IMR-90 (cell line): ENCODE data around the gene LBH.
"Not testable (repeated sequence)": the region's sequence is repeated elsewhere in the genome, so short reads cannot be mapped to it uniquely, and the experiment has no call there.

Experiments
- BHLHE40 ChIP-seq: fragments of 150-350 bp; IDR thresholded peaks from 2 replicates; pipeline ENCODE4 v1.6.1; 2016; ENCODE audit warnings: mild to moderate bottlenecking, low read depth, low read length
- CHD1 ChIP-seq: IDR thresholded peaks from 2 replicates; pipeline ENCODE4 v1.6.1; 2012; ENCODE audit warnings: low read depth, low read length, improper control_type of control experiment
- FOS ChIP-seq: fragments of 150-350 bp; IDR thresholded peaks from 2 replicates; pipeline ENCODE4 v1.6.1; 2016; ENCODE audit warnings: low read depth, low read length
- MXI1 ChIP-seq: IDR thresholded peaks from 2 replicates; pipeline ENCODE4 v1.6.1; 2012; ENCODE audit warnings: low read depth, mild to moderate bottlenecking, low read length, moderate library complexity, borderline replicate concordance
- NFE2L2 ChIP-seq: fragments of 150-350 bp; IDR thresholded peaks from 2 replicates; pipeline ENCODE4 v1.6.1; 2016; ENCODE audit warnings: low read depth, mild to moderate bottlenecking, low read length
- POLR2A ChIP-seq: IDR thresholded peaks from 2 replicates; pipeline ENCODE4 v1.6.1; 2012; ENCODE audit warnings: mild to moderate bottlenecking, low read depth, low read length
- RAD21 ChIP-seq: IDR thresholded peaks from 2 replicates; pipeline ENCODE4 v1.6.1; 2012; ENCODE audit warnings: low read length, improper control_type of control experiment
- RFX5 ChIP-seq: IDR thresholded peaks from 2 replicates; pipeline ENCODE4 v1.8.0; 2012; ENCODE audit warnings: low read depth, mild to moderate bottlenecking, low read length, moderate library complexity
- SMC3 ChIP-seq: fragments of 150-350 bp; IDR thresholded peaks from 2 replicates; pipeline ENCODE4 v1.6.1; 2016; ENCODE audit warnings: low read depth, mild to moderate bottlenecking, antibody characterized with exemption, low read length, moderate library complexity
- TF ChIP-seq, protein P1 (sequence below): fragments of 150-350 bp; IDR thresholded peaks from 2 replicates; pipeline ENCODE4 v1.6.1; 2016; ENCODE audit warnings: low read depth, mild to moderate bottlenecking, low read length, moderate library complexity, borderline replicate concordance
- TF ChIP-seq, protein P2 (sequence below): conservative IDR thresholded peaks from 2 replicates; pipeline ENCODE4 v1.5.1; 2012; ENCODE audit warnings: mild to moderate bottlenecking, low read depth, low read length, improper control_type of control experiment
- TF ChIP-seq, protein P3 (sequence below): fragments of 150-350 bp; IDR thresholded peaks from 2 replicates; pipeline ENCODE4 v1.6.1; 2017; ENCODE audit warnings: mild to moderate bottlenecking, antibody characterized with exemption, low read length, low read depth

DNA sequence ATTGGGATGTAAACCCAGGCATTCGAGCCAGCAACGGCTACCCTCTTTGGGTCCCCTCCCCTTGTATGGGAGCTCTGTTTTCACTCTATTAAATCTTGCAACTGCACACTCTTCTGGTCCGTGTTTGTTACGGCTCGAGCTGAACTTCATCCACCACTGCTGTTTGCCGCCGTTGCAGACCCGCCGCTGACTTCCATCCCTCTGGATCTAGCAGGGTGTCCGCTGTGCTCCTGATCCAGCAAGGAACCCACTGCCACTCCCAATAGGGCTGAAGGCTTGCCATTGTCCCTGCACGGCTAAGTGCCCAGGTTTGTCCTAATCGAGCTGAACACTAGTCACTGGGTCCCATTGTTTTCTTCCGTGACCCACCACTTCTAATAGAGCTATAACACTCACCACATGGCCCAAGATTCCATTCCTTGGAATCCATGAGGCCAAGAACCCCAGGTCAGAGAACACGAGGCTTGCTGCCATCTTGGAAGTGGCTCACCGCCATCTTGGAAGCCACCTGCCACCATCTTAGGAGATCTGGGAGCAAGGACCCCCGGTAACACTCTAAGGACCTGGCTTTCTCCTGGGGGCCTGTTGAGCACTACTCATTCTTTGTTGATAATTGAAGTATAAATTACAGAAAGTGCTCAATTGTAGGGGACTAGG, 37.9 kb downstream of the LBH start:
- TF ChIP-seq, protein P1, sequence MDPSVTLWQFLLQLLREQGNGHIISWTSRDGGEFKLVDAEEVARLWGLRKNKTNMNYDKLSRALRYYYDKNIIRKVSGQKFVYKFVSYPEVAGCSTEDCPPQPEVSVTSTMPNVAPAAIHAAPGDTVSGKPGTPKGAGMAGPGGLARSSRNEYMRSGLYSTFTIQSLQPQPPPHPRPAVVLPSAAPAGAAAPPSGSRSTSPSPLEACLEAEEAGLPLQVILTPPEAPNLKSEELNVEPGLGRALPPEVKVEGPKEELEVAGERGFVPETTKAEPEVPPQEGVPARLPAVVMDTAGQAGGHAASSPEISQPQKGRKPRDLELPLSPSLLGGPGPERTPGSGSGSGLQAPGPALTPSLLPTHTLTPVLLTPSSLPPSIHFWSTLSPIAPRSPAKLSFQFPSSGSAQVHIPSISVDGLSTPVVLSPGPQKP, result not testable (repeated sequence)
- TF ChIP-seq POLR2A, NFE2L2, FOS, MXI1, RFX5, BHLHE40, RAD21, SMC3, CHD1: not testable (repeated sequence)
- TF ChIP-seq, protein P2, sequence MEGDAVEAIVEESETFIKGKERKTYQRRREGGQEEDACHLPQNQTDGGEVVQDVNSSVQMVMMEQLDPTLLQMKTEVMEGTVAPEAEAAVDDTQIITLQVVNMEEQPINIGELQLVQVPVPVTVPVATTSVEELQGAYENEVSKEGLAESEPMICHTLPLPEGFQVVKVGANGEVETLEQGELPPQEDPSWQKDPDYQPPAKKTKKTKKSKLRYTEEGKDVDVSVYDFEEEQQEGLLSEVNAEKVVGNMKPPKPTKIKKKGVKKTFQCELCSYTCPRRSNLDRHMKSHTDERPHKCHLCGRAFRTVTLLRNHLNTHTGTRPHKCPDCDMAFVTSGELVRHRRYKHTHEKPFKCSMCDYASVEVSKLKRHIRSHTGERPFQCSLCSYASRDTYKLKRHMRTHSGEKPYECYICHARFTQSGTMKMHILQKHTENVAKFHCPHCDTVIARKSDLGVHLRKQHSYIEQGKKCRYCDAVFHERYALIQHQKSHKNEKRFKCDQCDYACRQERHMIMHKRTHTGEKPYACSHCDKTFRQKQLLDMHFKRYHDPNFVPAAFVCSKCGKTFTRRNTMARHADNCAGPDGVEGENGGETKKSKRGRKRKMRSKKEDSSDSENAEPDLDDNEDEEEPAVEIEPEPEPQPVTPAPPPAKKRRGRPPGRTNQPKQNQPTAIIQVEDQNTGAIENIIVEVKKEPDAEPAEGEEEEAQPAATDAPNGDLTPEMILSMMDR, result not testable (repeated sequence)
- TF ChIP-seq, protein P3, sequence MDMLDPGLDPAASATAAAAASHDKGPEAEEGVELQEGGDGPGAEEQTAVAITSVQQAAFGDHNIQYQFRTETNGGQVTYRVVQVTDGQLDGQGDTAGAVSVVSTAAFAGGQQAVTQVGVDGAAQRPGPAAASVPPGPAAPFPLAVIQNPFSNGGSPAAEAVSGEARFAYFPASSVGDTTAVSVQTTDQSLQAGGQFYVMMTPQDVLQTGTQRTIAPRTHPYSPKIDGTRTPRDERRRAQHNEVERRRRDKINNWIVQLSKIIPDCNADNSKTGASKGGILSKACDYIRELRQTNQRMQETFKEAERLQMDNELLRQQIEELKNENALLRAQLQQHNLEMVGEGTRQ, result not testable (repeated sequence)
